HG03280 (cell line): ENCODE measurements around the gene FNIP2.
"Not testable (repeated sequence)": the region's sequence is repeated elsewhere in the genome, so short reads cannot be mapped to it uniquely, and the experiment has no call there.

Source experiments
- ATAC-seq: cut with Tn5 transposase; IDR thresholded peaks from one replicate; pipeline ENCODE4 v1.9.1; 2021; ENCODE audit warnings: mild to moderate bottlenecking, moderate library complexity; ENCODE audit not compliant: unreplicated experiment

The FNIP2 gene

DNA sequence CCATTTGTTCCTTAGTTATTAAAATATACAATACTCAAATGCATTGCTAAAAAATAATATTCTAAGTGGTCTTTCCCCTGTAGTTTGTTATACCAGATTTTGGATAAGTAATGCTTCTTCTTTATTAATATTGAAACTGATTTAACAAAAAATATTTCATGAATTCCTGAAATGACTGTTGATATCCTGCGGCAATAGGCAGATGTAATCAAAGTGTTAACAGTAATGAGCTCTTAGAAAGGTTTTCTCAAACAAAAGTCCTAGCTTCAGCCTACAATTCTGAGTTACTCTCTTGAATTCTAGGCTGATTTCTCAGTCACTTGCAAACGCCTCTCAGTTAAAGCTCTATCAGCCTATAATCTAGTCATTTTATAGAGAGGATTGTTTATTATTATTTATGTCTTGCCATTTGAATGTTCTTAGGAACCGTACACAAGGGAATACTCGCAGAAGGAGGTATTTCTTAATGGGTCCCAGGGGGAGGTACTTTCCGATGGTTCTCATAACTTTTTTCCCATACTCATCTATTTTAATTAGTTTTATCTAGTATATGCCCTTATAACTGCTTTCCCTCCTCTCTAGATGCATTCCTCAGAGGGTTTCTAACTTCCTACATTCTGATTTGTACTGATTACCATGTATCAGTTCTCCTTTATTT is 96.8 kb downstream of the FNIP2 start:
- ATAC-seq = no peak

DNA sequence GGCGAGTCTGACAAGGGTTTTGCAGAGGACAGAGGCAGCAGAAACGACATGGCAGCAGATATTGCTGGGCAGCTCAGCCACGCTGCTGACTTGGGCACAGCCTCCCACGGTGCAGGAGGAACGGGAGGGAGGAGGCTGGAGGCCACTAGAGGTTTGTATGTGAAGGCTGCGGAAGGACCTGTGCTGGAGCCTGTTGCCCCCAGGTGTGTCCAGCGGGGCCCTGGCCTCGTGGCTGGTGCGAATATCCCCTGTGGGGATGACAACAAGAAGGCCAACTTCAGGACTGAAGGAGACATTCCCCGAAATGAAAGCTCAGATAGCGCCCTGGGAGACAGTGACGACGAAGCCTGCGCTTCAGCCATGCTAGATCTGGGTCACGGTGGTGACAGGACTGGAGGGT is 100.2 kb downstream of the FNIP2 start:
- no peak for ATAC-seq

DNA sequence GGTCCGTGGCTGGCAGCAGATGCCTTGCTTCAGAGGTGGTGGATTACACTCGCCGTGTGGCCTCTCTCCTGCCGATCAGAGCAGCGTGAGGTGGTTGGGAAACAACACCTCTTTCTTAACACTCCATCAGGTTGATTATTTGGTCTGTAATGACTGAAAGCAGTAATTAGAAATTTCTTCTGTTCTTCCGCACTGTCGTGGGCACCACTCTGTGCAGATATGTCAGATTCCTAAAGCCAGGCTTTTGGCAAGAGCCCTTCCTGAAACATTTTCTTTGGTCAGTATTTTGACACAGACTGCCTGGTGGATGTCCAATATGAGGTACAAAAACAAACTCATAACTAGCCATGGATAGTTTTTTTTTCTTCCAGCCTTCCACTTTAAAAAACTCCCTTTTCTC is 100.9 kb downstream of the FNIP2 start:
- ATAC-seq = no peak

DNA sequence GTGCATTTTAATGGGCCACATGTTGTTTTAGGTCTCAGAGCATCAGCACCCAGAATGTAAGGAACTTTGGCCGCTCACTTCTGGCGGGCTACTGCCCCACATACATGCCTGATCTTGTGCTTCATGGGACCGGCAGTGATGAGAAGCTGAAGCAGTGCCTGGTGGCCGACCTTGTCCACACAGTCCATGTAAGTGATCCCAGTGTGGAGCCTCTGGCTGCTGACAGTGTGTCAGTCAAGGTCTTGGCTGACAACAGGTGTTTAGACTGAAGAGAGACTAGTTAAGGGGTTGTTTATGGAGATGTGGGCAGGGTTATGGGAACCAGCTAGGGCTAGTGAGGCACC is 101.4 kb downstream of the FNIP2 start:
- ATAC-seq = no peak

DNA sequence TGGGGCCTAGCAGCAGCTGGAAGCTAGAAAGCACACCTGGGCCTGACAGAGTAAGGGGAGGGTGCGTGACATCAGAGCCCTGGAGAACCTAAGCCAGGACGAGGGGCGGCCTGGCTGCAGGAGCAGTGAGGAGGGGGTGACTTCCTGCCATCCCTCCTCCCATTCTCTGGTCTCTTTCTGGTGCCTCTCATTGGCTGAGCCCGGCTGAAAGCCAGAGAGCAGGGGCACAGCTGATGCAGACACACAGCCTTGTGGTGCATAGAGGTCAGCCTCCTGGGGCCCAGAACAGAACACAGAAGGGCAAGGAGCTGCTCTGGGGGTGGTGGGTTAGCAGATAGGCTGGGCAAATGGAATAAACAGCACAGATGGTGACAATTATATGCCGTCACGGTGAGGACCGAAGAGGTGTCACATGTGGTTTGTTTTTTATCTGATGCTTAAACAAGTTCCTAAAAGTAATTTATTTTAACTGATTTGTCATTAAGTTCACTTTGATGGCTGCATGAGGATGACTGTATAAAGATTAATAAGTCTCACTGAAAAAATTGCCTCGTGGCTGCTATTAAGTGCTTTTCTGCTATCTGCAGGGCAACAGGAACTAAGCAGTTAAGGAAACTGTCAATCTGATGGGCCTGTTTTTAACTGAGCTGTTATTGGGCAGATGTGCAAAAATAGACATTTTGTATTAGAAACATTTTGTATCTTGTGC is 102.0 kb downstream of the FNIP2 start:
- no peak for ATAC-seq

DNA sequence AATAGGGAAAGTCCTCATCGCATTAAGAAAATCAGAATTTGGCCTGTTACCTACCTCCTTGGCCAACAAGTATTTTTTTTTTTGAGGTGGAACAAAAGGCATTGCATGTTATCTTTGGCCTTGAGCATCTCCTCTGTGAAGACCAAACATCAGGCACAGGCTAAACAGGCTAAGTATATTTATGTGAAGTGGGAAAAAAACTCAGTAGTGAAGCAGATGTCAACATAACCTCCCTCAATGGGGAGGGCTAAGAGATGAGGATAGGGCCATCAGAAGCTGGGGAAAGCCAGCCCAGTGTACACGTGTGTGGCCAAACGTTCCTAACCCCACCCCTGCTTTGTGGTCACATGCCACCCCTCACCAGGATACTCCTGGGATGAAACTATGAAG is 102.5 kb downstream of the FNIP2 start:
- ATAC-seq = no peak

DNA sequence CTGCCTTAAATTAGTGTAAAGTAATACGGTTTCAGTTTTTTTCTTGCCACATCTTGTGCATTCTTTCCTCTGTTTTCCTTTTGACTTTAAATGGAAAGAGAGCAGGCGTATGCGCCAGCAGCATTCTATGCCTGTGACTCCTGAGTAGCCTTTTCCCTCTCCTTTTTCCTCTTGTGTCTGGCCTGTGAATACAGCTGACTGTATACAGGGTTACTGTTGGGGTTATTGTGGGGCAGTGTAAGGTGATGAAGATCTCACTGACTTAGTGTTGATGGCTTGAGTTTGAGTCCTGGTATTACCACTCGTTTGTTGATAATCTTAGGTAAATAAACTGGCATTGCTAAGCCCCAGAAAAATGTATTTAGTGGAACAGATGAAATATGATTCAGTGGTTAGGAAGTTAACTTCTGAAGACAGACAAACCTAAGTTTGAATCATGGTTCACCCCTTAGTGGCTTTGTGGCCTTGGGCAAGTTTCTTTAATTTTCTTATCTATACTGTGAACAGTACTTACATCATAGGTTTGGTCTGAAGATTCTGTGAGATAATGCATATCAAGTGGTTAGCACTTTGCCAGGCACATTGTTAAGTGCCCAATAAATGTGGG is 105.1 kb downstream of the FNIP2 start:
- ATAC-seq = no peak

DNA sequence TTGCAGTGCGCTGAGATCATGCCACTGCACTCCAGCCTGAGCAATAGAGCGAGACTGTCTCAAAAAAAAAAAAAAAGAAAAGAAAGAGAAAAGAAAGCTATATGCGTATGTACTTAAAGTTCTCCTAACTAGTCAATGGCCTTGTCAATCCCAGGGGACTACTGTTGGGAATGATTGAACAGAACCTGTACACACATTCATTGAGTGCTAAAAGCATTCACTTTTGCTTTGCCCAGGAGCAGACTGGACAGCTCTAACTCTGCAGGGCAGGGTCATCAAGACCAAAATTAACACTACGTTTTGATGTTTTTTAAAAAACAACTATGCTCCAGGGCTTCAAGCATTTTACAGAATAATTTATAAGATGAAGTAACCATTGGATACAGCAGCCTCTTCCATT is 106.2 kb downstream of the FNIP2 start:
- no peak for ATAC-seq

DNA sequence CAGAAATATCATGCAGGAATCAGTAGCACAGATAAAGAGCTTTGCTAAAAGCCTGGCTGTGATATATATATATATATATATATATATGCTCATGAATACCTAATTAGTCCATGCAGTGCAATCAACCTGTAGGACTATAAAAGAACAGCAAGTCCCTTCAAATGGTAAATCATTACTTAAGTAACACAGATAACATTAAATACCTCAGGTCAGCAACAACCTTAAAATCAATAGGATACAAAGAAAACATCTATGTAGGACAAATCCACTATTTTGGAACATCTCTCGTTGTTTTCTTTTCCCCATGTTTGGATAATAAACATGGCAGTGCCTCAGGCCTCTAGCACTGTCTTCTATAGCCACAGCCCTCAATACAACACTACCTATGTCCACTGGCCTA is 106.6 kb downstream of the FNIP2 start:
- no peak for ATAC-seq

DNA sequence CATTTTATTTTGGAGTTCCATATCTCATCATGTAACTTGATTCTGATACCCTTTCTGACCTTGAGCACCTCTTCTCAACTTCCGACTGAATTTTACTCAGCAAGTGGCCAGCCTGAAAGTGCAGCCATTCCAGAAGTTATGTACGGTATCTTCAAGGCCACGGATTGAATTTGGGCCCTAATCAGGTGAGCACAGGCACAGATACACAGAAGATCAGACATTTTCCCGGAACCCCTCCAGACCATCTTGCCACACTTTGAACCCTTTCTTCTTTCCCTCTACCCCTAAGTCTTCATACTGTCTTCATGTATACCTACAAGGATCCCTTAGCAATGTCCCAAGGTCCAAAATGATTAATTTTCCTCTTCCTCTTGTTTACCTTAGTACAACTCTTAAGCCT is 108.2 kb downstream of the FNIP2 start:
- no peak for ATAC-seq

DNA sequence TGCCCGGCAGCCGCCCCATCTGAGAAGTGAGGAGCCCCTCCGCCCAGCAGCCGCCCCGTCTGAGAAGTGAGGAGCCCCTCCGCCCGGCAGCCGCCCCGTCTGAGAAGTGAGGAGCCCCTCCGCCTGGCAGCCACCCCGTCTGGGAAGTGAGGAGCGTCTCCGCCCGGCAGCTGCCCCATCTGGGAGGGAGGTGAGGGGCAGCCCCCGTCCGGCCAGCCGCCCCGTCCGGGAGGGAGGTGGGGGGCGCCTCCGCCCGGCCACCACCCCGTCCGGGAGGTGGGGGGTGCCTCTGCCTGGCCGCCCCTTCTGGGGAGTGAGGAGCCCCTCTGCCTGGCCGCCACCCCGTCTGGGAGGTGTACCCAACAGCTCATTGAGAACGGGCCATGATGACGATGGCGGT is 113.3 kb downstream of the FNIP2 start:
- ATAC-seq = not testable (repeated sequence)

DNA sequence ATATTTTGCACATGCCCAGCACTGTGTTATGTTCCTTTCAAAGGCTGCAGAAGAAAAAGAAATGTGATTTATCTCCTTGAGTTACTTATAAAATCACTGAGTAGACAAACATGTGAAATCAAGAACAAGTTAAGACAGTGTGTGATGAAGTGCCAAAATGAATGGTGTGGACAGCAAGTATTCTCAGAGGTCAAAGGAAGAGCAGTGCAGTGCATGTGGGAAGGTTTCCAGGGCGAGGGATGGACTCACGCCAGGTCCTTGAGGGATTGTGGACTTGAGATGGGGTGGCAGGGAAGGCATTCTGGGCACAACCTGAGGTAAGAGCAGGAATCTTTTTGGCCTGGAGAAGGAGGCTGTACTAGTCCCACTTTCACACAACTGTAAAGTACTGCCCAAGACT is 115.5 kb downstream of the FNIP2 start:
- no peak for ATAC-seq

DNA sequence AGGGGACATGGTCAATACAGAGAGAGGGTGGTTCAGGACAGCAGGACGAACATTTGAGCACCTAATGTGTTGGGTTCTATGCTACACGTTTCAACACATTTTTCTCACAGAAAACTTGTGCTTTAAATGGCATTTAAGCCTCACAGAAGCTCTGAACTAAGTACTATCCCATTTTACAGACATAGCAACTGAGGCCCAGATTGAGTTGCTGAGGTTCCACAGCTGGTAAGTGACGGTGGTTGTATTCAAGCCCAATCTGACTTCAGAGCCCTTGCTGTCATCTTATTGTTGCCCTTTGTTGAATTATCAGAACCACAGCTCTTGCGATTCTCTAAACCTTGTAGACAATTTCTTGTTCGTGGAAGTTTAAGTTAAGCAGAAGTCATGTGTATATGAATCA is 116.7 kb downstream of the FNIP2 start:
- no peak for ATAC-seq

DNA sequence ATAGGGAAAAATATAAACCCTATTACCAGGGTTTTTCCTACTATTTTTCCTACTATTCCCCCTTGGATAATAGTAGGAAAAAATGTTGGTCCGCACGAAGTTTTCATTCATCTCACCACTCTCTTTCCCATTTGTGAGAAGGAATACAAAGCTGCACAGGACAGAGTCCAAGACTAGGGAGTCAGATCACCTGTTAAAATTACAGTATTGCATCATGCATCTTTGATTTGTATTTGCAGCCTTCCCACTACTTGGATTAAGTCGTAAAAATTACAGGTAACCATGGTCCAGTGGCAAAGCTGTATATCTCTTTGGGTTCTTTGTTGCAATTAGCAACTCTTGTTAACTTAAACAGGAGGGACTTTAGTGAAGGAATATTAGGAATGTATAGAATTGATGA is 121.5 kb downstream of the FNIP2 start:
- ATAC-seq = no peak

DNA sequence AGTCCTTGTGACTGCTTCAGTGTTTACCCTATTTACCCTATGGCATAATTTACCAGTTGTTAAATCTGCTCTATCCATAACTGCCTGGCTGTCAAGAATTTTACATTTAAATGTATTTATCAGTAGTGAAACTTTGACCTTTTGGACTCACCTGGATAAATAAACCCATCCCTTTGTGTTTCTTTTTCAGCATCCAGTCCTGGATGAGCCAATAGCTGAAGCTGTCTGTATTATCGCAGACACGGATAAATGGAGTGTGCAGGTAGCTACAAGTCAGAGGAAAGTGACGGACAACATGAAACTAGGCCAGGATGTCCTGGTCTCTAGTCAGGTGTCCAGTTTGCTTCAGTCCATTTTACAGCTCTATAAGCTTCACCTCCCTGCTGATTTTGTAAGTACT is 122.4 kb downstream of the FNIP2 start:
- ATAC-seq = no peak

DNA sequence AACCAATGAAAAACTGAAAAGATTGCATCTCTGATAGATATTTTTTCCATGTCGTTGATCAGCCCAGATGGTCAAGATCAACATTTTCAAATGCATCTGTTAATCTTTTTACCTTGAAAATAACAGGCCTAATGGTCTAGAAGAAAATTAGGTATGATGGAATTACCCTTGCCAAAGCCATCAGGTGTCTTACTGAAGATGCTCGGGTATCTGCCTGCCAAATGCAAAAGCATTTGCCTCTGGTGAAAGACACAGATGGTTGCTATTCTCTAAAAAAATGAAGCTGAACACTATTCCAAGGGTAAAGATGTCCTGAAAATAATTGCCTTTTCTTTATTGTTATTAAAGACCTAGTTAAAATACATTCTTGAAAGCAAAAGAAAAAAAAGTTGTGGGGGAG is 126.0 kb downstream of the FNIP2 start:
- no peak for ATAC-seq

DNA sequence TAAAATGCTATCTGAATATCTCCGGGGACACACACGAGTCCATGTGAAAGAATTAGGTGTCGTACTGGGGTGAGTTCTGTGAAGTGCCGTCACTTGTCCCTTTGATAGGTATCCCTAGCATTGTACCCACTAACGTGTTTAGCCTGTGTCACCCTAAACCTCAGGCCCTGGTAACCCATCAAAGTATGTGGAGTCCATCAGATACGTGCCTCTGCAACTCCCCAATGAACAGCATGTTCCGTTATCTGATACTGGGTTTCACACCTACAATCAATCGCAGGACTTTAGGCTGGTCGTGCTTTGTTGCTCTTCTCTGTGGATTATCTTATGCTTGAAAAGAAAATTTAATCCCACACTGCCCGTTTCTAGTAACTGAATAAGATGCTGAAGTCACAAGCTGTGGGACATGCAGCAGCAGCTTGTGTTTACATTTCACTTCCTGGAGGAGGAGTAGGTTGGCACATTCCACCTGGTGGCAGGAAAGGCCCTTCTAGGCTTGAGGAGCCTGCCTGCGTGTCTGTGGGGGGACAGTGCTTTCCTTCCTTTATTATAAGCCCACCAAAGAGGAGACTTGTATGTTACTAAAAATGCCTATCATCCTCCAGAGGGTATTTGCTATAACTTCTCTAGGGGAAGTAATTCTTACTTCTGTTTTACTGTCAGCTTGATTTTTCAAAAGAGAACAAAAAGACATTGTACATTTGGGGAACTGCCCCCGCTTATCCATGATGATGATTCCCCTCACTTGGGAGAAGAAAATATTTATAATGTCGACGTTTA is 127.2 kb downstream of the FNIP2 start:
- no peak for ATAC-seq

DNA sequence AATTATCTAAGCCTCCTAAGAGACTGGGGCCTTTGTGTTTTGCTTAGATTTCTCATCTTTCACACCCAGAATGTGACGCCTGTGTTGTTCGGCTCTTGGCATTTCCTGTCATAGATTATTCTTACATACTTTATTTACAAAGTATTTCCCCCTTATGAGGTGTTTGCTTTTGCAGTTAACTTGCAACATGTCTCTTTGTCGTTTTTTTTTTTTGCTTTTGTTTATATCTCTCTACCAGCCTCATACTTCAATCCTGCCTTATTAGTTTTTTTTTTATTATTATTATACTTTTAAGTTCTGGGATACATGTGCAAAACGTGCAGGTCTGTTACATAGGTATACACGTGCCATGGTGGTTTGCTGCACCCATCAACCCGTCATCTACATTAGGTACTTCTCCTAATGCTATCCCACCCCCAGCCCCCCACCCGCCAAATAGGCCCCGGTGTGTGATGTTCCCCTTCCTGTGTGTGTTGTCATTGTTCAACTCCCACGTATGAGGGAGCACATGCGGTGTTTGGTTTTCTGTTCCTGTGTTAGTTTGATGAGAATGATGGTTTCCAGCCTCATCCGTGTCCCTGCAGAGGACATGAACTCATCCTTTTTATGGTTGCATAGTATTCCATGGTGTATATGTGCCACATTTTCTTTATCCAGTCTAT is 127.9 kb downstream of the FNIP2 start:
- not testable (repeated sequence) for ATAC-seq

DNA sequence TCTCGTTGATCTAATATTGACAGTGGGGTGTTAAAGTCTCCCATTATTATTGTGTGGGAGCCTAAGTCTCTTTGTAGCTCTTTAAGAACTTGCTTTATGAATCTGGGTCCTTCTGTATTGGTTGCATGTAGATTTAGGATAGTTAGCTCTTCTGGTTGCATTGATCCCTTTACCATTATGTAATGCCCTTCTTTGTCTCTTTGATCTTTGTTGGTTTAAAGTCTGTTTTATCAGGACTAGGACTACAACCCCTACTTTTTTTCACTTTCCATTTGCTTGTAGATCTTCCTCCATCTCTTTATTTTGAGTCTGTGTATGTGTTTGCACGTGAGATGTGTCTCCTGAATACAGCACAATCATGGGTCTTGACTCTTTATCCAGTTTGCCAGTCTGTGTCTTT is 131.6 kb downstream of the FNIP2 start:
- ATAC-seq = not testable (repeated sequence)

DNA sequence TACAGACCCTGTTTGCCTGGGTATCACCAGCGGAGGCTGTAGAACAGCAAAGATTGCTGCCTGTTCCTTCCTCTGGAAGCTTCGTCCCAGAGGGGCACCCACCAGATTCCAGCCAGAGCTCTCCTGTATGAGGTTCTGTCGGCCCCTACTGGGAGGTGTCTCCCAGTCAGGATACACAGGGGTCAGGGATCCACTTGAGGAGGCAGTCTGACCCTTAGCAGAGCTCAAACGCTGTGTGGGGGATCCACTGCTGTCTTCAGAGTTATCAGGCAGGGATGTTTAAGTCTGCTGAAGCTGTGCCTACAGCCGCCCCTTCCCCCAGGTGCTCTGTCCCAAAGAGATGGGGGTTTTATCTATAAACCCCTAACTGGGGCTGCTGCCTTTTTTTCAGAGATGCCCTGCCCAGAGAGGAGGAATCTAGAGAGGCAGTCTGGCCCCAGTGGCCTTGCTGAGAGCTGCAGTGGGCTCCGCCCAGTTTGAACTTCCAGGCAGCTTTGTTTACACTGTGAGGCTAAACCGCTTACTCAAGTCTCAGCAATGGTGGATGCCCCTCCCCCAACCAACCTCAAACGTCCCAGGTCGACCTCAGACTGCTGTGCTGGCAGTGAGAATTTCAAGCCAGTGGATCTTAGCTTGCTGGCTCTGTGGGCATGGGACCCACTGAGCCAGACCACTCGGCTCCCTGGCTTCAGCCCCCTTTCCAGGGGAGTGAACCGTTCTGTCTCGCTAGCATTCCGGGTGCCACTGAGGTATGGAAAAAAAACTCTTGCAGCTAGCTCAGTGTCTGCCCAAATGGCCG is 133.7 kb downstream of the FNIP2 start:
- not testable (repeated sequence) for ATAC-seq

DNA sequence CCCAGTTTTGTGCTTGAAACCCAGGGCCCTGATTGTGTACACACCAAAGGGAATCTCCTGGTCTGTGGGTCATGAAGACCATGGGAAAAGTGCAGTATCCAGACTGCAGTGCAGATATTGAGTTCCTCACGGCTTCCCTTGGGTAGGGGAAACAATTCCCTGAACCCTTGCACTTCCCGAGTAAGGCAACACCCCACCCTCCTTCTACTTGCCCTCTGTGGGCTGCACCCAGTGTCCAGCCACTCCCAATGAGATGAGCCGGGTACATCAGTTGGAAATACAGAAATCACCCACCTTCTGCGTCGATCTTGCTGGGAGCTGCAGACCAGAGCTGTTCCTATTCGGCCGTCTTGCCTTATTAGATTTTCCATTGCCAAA is 134.2 kb downstream of the FNIP2 start:
- ATAC-seq = no peak
